Astrocyte (in vitro differentiated cells and primary cell): Measurements from ENCODE around the gene WDR5B. TPM values are rescaled to one million over a fixed set of nuclear protein-coding genes. Genes with fewer than 3 reads are reported as not detected.

ENCODE experiments used
- DNase-seq: peaks from one replicate; pipeline ENCODE4 v3.0.0-alpha.2; 2010; ENCODE audit warnings: low read depth
- FAIRE-seq: peaks from 2 replicates; lab custom pipeline; 2011; peaks lifted over from hg19 to GRCh38; lab: Jason Lieb, UNC
- H2AFZ ChIP-seq: 2 replicates; pipeline ENCODE4 v1.6.0; 2012; ENCODE audit warnings: low read depth, low read length, inconsistent platforms
- H3K27ac ChIP-seq: 2 replicates; pipeline ENCODE4 v1.5.1; 2011; ENCODE audit warnings: low read depth, low read length, inconsistent platforms
- H3K27me3 ChIP-seq: 2 replicates; pipeline ENCODE4 v1.6.0; 2011; ENCODE audit warnings: low read length, inconsistent platforms; ENCODE audit not compliant: insufficient read depth
- H3K36me3 ChIP-seq: 2 replicates; pipeline ENCODE4 v1.5.1; 2011; ENCODE audit warnings: low read length, inconsistent platforms; ENCODE audit not compliant: insufficient read depth
- H3K4me1 ChIP-seq: 2 replicates; pipeline ENCODE4 v1.5.1; 2011; ENCODE audit warnings: low read length, inconsistent platforms; ENCODE audit not compliant: insufficient read depth
- H3K4me2 ChIP-seq: 2 replicates; pipeline ENCODE4 v1.6.0; 2012; ENCODE audit warnings: low read length, inconsistent platforms
- H3K4me3 ChIP-seq: 2 replicates; pipeline ENCODE4 v1.5.1; 2011; ENCODE audit warnings: low read depth, mild to moderate bottlenecking, low read length, inconsistent platforms; ENCODE audit not compliant: insufficient read depth
- H3K79me2 ChIP-seq: 2 replicates; pipeline ENCODE4 v1.6.0; 2012; ENCODE audit warnings: mild to moderate bottlenecking, low read length, inconsistent platforms; ENCODE audit not compliant: insufficient read depth
- H3K9ac ChIP-seq: 2 replicates; pipeline ENCODE4 v1.6.0; 2012; ENCODE audit warnings: mild to moderate bottlenecking, low read length, inconsistent platforms
- H3K9me3 ChIP-seq: 2 replicates; pipeline ENCODE4 v1.5.1; 2012; ENCODE audit warnings: low read depth, mild to moderate bottlenecking, low read length, inconsistent platforms; ENCODE audit not compliant: insufficient read depth
- H4K20me1 ChIP-seq: 2 replicates; pipeline ENCODE4 v1.6.0; 2012; ENCODE audit warnings: low read length, inconsistent platforms; ENCODE audit not compliant: insufficient read depth
- H3K27ac Mint-ChIP-seq: one replicate; pipeline ENCODE4 v1.8.0; 2021; ENCODE audit warnings: mild to moderate bottlenecking, mixed read lengths; ENCODE audit not compliant: unreplicated experiment
- H3K27me3 Mint-ChIP-seq: one replicate; pipeline ENCODE4 v1.8.0; 2021; ENCODE audit warnings: low read depth, mixed read lengths; ENCODE audit not compliant: unreplicated experiment
- H3K36me3 Mint-ChIP-seq: one replicate; pipeline ENCODE4 v1.8.0; 2021; ENCODE audit warnings: low read depth, mixed read lengths; ENCODE audit not compliant: unreplicated experiment
- H3K4me1 Mint-ChIP-seq: one replicate; pipeline ENCODE4 v1.8.0; 2021; ENCODE audit warnings: low read depth, mixed read lengths; ENCODE audit not compliant: unreplicated experiment
- H3K4me3 Mint-ChIP-seq: one replicate; pipeline ENCODE4 v1.8.0; 2021; ENCODE audit warnings: mild to moderate bottlenecking, moderate library complexity, mixed read lengths; ENCODE audit not compliant: unreplicated experiment
- H3K9me3 Mint-ChIP-seq: one replicate; pipeline ENCODE4 v1.8.0; 2021; ENCODE audit warnings: mild to moderate bottlenecking, mixed read lengths; ENCODE audit not compliant: unreplicated experiment
- EZH2 ChIP-seq: IDR thresholded peaks from 2 replicates; pipeline ENCODE4 v1.6.1; 2012; ENCODE audit warnings: mild to moderate bottlenecking, low read length, inconsistent platforms; ENCODE audit not compliant: insufficient read depth
- total RNA-seq: library from RNA; stranded (reverse); gene quantifications from 2 replicates; pipeline ENCODE4 v1.2.1, GENCODE V29; 2021
- TF ChIP-seq, protein P1 (sequence below): IDR thresholded peaks from 2 replicates; pipeline ENCODE4 v1.5.1; 2011; ENCODE audit warnings: low read depth, mild to moderate bottlenecking, inconsistent platforms, low read length, moderate library complexity; ENCODE audit not compliant: insufficient read depth

The WDR5B gene
- total RNA-seq, 1 donor from 2014 or later = 3.9 TPM

- no peak overlapping the region for H3K27ac Mint-ChIP-seq
- peaks cover 5% of the 10 kb centered on the region for H3K36me3 Mint-ChIP-seq
Observed at GRCh38 chr3:122421101-122421500, 5.2 kb upstream of the WDR5B start.

GRCh38 chr3:122416966-122417365, 1.1 kb upstream of the WDR5B start:
- H3K79me2 ChIP-seq = peaks cover 50% of the 10 kb centered on the region
- Mint-ChIP-seq H3K27ac (peak overlapping the region; percentile 98), H3K4me1 (peaks cover 16% of the 10 kb centered on the region), H3K4me3 (peak overlapping the region; percentile 91), H3K27me3 (no peaks in the 10 kb centered on the region), H3K9me3 (no peaks in the 10 kb centered on the region), H3K36me3 (no peaks in the 10 kb centered on the region)
- H3K4me2 ChIP-seq = peak overlapping the region; percentile 95
- no peaks in the 10 kb centered on the region for H3K36me3 ChIP-seq
- H3K9ac ChIP-seq = peak overlapping the region; percentile 92
- peaks cover 11% of the 10 kb centered on the region for H3K4me1 ChIP-seq
- H2AFZ ChIP-seq = no peak overlapping the region
- no peak for FAIRE-seq
- peak overlapping the region; percentile 93 for H3K27ac ChIP-seq
- TF ChIP-seq, protein P1, sequence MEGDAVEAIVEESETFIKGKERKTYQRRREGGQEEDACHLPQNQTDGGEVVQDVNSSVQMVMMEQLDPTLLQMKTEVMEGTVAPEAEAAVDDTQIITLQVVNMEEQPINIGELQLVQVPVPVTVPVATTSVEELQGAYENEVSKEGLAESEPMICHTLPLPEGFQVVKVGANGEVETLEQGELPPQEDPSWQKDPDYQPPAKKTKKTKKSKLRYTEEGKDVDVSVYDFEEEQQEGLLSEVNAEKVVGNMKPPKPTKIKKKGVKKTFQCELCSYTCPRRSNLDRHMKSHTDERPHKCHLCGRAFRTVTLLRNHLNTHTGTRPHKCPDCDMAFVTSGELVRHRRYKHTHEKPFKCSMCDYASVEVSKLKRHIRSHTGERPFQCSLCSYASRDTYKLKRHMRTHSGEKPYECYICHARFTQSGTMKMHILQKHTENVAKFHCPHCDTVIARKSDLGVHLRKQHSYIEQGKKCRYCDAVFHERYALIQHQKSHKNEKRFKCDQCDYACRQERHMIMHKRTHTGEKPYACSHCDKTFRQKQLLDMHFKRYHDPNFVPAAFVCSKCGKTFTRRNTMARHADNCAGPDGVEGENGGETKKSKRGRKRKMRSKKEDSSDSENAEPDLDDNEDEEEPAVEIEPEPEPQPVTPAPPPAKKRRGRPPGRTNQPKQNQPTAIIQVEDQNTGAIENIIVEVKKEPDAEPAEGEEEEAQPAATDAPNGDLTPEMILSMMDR = no peak
- TF ChIP-seq EZH2 = no peak
- peak overlapping the region; percentile 85 for H3K4me3 ChIP-seq
- H3K9me3 ChIP-seq = no peaks in the 10 kb centered on the region
- DNase-seq = no peak
- no peaks in the 10 kb centered on the region for H3K27me3 ChIP-seq
- no peaks in the 10 kb centered on the region for H4K20me1 ChIP-seq

More at GRCh38 chr3:122421101-122421500, 5.2 kb upstream of the WDR5B start:
- Histone ChIP-seq H2AFZ (no peak overlapping the region), H3K9ac (no peak overlapping the region), H3K4me1 (no peaks in the 10 kb centered on the region), H3K4me3 (no peak overlapping the region), H3K79me2 (peaks cover 32% of the 10 kb centered on the region), H3K27ac (no peak overlapping the region), H4K20me1 (peaks cover 5% of the 10 kb centered on the region), H3K9me3 (no peaks in the 10 kb centered on the region), H3K4me2 (no peak overlapping the region), H3K36me3 (peaks cover 21% of the 10 kb centered on the region), H3K27me3 (no peaks in the 10 kb centered on the region)
- Mint-ChIP-seq H3K27me3 (no peaks in the 10 kb centered on the region), H3K4me3 (no peak overlapping the region), H3K9me3 (no peaks in the 10 kb centered on the region), H3K4me1 (no peaks in the 10 kb centered on the region)
- TF ChIP-seq, protein P1 = no peak
- DNase-seq (no peak), FAIRE-seq (no peak)

- Histone ChIP-seq H3K4me1 (peaks cover 11% of the 10 kb centered on the region), H4K20me1 (no peaks in the 10 kb centered on the region), H3K36me3 (peaks cover 5% of the 10 kb centered on the region), H3K4me2 (peak overlapping the region; percentile 95), H3K9me3 (no peaks in the 10 kb centered on the region), H2AFZ (peak overlapping the region; percentile 81), H3K27ac (peak overlapping the region; percentile 93), H3K4me3 (peak overlapping the region; percentile 85), H3K79me2 (peaks cover 48% of the 10 kb centered on the region), H3K9ac (peak overlapping the region; percentile 92), H3K27me3 (no peaks in the 10 kb centered on the region)
- H3K27me3 Mint-ChIP-seq = no peaks in the 10 kb centered on the region
- no peak for FAIRE-seq
- peak overlapping the region; percentile 91 for H3K4me3 Mint-ChIP-seq
- H3K36me3 Mint-ChIP-seq = no peaks in the 10 kb centered on the region
- peak; percentile 41 for DNase-seq
- H3K9me3 Mint-ChIP-seq = no peaks in the 10 kb centered on the region
- TF ChIP-seq EZH2 = no peak
- TF ChIP-seq, protein P1 = no peak
- H3K27ac Mint-ChIP-seq = peak overlapping the region; percentile 98
- H3K4me1 Mint-ChIP-seq = peaks cover 18% of the 10 kb centered on the region
Observed at GRCh38 chr3:122415104-122415744, 638 bp downstream of the WDR5B start.
